GM21737 (cell line): ENCODE results near the gene TENM3.
"Not testable (repeated sequence)": the region's sequence is repeated elsewhere in the genome, so short reads cannot be mapped to it uniquely, and the experiment has no call there.

Source experiments
- ATAC-seq: cut with Tn5 transposase; IDR thresholded peaks from one replicate; pipeline ENCODE4 v1.9.1; 2021; ENCODE audit warnings: mild to moderate bottlenecking, moderate library complexity; ENCODE audit not compliant: unreplicated experiment

Gene TENM3

DNA sequence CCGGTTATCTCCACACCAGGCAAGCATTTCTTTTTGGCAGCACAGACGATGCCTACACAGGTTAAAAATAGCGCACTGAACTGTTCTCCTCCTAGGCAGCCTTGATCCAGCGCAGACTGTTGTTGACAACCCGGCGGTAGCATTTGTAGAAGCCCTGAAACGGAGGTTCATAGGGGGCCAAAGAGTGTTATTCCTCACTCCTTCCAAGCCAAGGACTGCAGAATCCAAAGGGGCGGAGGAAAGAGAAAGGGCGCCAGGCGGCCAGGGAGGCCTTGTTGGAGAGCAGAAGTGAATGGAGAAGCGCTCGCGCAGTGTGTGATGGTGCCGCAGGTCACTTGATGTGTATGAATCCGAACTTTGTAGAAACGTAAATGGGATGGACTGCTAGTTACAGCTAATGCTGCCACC lies 82.7 kb downstream of the TENM3 start:
- no peak for ATAC-seq

DNA sequence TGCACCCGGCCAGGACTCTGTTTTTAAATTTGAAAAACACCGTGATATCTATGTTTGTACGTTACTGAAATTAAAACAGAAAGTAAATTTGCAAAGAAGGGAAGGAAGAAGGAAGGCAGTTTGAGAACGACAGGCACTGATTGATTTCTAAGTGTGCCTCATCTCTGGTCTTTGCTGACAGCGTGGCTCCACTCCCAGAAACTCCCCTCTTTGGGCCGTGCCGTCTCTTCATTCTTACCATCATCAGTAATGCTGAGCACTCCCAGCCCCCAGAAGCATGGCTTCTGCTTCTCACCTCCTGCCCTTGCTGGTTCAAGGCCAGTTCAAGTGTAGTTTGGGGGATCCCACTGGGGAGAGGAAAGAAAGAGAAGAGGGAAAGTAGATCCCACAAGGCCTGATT lies 85.3 kb downstream of the TENM3 start:
- no peak for ATAC-seq

DNA sequence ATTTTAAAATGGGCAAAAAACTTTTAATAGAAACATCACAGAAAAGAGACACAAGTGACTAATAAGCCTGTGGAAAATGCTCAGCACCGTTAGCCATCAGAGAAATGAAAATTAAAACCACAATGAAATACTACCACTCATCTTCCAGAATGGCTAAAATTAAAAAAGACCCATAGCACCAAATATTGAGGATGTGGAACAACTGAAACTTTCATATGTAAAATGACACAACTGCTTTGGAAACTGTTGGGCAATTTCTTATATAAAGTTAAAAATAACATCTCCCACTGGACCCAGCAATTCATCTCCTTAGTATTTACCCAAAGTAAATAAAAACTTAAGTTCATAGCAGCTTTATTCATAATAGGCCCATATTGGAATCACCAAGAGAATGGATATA lies 94.2 kb downstream of the TENM3 start:
- no peak for ATAC-seq

DNA sequence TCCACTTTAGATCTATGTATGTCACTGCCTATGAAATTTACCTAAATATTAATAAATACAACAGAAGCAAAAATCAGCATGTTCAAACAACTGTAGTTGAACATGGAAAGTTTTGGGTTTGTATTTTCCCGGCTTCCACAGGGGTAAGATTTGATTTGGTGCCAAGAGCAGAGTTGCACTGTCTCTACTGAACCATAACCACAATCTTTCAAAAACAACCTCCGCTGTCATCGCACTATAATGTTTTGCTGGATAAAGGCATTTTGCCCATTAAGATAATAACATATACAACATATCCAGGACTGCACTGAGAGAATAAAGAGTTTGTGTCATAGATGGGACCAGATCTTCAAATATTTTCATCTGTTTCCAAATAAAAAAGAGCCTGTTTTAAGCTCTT lies 94.9 kb downstream of the TENM3 start:
- no peak for ATAC-seq

DNA sequence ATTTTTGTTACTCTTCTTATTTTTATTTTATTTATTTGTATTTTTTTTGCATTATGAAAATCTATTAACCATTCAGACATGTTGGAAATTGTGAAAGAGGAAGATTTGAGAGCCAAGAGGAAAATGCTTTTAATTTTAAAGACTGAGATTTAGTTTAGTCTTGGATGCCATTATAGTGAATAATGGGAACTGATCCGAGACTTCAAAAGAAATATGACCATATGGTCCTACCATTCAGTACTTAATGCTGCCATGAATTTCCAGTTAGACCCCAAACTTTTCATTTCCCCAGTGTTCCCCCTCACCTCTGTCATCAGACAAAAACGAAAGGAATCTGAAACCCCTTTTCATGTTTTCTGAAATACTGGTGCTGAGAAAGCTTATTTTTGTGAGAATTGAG lies 95.5 kb downstream of the TENM3 start:
- ATAC-seq = no peak

DNA sequence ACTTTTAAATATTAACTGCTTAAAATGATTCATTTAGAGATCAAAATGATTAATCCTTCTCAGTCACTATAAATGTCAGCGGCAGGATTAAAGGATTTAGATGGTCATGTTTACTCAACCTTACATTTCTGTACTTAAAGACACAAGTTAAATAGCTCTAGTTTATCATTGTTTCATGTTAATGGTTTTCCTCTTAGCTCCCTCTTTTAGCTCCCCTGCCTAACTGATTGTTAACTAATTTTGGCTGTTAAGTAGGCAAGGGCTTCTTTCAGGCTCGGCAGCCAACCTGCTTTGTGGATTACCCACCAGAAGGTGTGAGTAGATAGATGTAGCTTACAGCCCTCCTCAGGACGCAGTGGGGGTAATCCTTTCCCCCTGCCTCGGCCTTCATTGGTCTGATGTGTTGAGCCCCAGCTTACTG lies 96.0 kb downstream of the TENM3 start:
- no peak for ATAC-seq

DNA sequence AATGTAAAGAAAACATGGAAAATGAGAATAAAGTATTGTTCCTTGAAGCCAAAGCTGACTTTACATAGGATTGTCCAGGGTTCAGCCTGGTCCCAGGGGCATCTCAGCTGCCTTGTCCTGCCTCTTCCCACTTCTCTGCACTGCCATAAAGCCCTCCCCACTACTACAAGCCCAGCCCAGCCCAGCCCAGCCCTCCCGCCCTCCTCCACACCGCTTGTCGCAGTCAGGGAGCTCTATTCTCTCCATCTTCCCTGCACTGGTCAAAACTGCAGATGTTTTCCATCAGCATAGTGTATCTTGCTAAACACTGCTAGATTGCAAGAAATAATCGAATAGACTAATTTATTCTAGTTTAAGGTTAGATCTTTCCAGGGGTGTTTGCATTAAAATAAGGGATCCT lies 100.3 kb downstream of the TENM3 start:
- ATAC-seq = no peak

DNA sequence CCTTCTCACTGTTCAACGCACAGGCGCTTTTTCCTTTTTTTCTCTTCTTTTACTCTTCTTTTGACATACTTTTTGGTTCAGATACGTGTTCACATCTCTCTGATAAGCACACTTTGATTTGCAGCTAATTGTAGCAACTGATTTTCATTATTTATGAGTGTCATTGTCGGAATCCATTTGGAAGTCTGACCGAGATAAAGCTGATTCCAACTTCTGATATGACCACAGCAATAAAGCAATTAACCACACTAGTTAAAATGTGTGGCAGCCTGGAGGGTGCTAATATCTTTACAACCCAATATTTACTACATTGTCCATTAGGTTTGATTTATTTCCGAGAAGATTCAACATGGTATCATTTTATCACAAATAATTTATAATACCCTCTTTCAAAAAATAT lies 101.8 kb downstream of the TENM3 start:
- ATAC-seq = no peak

DNA sequence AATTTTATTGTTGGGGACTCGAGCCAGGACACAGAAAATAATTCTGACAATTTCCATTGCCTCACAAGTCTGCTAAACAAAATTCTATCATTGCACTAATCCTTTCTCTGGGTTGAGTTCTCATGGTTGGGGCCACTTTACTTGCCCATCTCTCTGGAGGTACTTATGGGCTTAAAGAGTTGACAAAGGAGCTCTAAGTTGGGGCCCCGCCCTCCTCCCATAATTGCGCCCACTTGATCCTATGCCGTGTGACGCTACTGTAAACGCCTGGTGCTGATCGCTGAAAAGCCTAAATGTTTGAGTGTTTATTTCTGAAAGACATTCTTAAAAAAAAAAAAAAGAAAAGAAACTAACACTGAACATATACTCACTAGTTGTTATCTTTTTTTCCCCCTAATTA lies 103.0 kb downstream of the TENM3 start:
- ATAC-seq = no peak

DNA sequence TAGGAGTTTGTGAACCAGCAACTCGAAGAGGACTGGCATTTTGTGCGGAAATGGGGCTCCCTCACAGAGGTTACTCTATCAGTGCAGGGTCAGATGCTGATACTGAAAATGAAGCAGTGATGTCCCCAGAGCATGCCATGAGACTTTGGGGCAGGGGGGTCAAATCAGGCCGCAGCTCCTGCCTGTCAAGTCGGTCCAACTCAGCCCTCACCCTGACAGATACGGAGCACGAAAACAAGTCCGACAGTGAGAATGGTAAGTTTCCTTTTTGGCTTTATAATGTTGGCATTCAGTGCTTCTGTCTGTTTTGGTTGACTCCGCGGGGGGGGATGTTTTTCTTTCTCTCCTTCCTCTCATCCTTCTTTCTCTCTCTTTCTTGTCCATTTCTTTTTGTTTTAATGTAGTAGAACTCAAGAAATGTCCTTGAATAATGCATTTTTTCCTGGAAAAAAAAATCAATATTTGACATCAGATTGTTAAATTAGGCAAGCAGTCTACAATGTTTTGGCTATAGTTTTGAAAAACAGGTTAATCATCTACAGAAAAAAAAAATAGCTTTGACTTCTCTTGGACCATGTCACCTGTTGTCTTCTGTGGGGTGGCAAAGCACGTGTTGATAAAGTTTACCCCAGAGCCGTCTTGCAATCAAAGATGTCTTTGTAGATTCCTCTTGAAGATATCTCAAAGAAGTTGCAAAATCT lies 103.6 kb downstream of the TENM3 start:
- no peak for ATAC-seq

DNA sequence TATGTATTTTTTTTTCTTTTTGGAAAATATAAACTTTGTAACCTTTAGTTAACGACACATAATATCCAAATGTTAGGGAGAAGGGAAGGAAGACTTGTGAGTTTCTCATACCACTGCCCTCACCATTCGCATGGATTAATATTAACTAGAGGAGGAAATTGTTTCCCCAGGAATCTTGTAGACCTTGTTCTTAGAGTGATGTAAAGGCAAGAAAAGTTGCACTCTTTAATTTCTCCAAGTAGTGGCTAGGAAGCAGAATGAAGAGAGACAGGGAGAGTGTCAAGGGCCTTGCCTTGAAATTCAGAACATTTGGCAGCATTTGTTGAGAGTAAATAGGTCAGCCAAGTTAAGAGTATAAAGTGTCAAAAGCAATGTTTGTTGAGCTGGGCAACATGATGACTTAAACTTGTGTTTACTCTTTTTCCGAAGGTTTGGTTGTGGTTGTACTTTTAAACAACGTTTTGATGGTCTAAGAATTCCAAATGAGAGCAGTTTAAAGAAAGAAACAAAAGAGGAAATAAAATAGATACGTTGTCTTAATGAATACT lies 105.7 kb downstream of the TENM3 start:
- ATAC-seq = no peak

DNA sequence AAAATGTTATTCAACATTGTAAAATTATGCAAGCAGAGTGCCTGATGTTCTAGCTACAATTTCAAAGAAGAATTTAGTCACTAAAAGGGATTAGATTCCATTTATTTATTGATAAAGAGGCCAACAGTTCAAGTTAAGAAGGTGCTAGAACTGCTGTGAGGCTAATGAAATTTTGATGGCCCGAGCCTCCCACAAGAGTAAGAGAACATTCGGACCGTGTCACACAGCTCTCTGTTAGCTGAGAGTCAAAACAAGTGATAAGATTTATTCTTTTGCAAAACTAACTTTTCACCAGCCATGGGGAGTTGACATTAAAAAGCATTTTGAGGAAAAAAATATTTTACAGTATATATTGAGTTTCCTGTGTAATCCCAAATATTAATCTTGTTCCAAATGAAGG lies 106.8 kb downstream of the TENM3 start:
- no peak for ATAC-seq

DNA sequence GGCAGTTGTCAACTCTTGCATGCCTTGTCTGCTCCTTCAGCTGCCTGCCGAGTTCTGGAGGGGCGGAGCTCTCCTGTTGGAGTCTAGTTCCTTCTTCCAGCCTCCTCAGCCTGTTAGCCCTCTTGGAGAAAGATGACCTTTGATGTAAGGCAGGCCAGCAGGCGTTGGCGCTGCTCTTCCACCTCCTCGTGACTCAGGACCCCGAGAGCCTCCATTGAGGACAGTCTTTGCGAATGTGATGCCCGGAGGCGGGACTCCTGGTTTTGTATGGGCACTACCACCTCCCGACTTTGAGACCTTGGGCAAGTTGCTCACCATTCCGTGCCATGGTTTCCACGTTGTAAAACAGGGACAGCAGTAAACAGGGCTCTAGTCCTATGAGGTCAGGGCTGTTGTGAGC lies 108.3 kb downstream of the TENM3 start:
- no peak for ATAC-seq

DNA sequence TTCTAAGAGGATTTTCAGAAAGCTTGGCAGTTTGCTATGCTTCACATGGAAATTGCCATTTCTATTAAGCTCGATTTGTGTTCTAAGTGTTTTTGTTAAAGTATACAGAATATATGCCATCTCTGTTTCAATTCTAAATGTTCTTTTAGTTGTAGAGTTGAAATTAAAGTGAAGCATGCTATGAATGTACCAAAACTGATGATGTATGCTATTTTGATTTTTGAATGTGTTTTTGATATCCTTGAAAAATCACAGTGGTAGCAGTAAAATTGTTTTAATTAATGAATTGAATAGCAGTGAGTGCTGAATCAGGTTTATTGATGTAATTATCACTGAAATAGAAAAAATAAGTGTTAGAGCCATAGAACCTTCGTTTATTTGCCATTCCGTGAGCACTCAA lies 110.9 kb downstream of the TENM3 start:
- no peak for ATAC-seq

DNA sequence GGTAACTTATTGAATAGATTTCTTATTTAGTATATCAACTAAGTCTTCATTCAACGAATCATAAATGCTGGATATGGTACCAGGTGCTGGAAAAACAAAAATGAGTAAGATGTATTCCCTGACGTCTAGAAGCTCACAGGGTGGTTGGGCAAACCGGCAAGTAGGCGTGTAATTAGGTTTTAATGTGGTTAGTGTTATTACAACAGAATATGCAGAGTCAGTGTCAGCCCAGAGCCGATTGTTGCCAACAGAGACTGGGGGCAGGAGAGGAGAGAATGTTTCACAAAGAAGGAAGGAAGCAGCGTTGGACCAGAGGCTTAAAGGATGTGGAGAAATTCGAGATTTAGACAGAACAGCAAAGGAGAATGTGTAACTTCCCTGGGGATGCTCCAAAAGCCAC lies 111.7 kb downstream of the TENM3 start:
- ATAC-seq = no peak

DNA sequence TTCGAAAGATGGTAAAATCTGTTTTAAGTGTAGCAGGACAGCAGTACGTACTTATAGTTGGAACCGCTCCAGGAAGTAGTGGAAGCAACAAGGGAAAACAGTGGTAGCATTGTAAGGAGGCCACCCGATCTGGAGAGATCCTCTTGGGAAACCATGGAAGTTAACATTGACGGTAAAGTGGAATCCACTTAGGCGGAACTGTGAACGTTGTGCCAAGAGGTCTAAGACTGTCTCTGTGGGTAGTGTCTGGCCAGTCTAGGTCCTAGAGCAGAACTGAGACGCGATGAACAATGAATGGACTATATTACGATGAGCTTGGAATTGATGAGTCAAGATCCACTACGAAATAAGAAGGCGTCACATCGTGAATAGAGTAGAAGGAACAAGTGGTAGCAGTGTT lies 124.0 kb downstream of the TENM3 start:
- ATAC-seq = no peak

DNA sequence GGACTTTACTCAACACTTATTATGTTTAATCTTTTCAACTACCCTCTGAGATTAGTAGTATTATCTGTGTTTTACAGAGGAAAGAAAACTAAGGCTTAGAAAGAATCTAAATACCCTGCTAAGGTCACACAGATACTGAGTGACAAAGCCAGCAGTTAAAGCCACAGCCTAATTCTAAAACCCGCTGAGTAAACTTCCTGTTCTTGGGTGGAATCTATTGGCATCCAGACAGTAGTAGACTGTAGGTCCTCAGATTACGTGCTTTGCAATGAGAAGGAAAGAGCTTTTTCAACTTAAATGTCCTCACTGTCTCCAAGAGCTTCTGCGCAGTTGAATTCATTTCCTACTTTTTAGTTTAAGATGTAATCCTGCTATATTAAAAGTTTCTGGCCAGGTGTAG lies 126.0 kb downstream of the TENM3 start:
- ATAC-seq = no peak

DNA sequence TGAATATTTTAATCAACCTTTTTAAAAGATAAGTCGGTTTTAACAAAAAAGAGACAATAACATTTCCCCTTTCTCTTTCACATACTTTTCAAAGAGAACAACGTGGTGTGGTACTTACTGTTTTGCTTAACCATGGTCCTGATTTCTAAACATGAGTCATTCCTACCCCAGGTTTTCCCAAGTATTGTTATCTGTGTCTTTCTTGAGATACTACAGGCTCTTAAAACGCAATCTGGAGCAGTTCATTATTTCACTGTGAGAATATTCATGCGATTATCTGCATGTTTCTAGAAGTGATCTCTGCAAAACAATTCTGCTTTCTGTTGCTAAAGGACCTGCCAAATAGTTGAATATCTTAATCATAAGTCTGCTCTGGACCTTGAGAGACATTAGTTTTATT lies 127.3 kb downstream of the TENM3 start:
- ATAC-seq = no peak

DNA sequence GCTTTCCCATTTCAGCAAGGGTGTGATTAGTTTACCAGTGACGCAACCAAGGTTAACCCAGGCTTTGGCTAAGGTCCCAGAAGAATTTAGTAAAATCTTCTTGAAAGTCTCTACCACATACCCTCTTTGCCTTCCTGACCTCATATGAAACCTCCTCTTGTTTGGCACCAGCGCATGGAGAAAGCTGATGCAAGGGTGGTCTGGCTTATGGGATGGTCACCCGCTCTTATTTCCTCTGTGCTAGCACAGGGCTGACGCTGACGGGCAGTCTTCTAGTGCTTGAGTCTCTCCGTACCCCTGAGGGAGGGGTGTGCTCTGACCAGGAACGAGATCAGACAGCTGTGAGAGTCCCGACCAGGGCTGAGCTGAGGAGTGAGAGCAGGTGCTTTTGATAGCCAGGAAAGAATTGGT lies 137.6 kb downstream of the TENM3 start:
- no peak for ATAC-seq

DNA sequence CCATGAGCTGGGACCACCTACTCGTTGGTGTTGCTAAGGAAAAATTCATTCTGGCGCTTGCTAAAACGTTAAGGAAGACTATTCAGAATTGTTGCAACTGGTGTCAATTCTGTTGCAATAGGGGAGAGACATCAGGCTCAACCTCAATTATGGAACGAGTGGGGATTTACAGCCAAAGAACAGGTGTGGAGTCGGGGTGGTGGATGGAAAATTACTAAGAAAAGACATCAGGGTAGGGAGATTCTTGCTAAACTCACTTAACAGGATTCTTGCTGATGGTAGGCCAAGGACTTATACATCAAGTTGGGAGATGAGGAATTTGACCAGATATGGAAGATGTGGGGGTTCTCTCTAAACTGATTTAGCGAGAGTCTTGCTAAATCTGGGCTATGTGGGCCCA lies 139.7 kb downstream of the TENM3 start:
- ATAC-seq = no peak

DNA sequence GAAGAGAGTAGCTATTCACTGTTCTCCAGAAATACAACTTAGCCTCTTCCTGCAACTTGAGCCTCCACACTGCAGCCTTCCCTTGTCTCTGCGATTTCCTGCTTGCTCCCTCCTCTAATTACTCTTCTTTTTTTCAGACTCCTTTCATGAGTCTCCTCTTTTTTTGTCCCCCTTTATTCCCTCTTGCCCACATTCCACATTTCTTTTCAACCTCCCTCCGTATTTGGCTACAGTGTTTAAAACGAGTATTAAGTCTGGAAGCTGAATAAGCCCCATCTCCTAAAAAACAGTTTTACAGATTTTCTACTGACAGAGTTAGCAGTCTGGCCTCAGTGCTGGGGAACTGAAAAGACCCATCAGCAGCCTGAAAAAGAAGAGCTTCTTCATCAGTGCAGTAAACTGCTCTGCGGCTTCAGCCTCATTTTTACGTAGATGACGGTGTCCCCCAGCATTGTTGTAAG lies 141.5 kb downstream of the TENM3 start:
- ATAC-seq = no peak

DNA sequence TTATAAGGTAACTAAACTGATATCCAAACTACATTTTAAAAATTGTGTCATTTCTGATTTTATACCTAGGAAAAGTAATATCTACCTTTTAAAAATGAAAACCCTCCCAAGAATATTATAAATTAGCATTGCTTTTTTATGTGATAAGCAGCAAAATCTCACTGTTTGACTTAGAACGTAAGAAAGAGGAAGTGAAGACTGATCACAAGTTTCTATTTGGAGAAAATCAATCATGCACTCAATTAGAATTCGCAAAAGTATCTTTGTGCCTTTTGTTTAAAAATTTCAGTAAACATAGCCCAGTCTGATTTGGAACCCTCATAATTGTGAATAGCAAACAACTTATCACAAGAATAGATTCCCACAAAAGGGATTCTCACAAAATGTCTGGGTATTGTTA lies 142.7 kb downstream of the TENM3 start:
- no peak for ATAC-seq

DNA sequence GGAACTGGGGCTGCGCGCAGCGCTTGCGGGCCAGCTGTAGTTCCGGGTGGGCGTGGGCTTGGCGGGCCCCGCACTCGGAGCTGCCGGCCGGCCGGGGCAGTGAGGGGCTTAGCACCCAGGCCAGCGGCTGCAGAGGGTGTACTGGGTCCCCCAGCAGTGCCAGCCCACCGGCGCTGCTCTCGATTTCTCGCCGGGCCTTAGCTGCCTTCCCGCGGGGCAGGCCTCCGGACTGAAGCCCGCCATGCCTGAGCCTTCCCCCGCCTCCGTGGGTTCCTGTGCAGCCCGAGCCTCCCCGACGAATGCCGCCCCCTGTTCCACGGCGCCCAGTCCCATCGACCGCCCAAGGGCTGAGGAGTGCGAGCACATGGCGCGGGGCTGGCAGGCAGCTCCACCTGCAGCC lies 143.4 kb downstream of the TENM3 start:
- not testable (repeated sequence) for ATAC-seq
